Right hindlimb (tissue), 1 donor: Measurements from ENCODE around the gene PCP4L1.

Source experiments
- DNase-seq: peaks from one replicate; pipeline ENCODE4 v3.0.0-alpha.2; 2018

Gene PCP4L1

GRCh38 chr1:161324020-161324419 lies 65.5 kb downstream of the PCP4L1 start:
- DNase-seq: no peak

GRCh38 chr1:161330346-161330745 lies 71.8 kb downstream of the PCP4L1 start:
- DNase-seq: no peak

GRCh38 chr1:161333166-161333565 lies 74.6 kb downstream of the PCP4L1 start:
- no peak for DNase-seq
